Measurements from ENCODE around the gene CDKAL1.

DNA sequence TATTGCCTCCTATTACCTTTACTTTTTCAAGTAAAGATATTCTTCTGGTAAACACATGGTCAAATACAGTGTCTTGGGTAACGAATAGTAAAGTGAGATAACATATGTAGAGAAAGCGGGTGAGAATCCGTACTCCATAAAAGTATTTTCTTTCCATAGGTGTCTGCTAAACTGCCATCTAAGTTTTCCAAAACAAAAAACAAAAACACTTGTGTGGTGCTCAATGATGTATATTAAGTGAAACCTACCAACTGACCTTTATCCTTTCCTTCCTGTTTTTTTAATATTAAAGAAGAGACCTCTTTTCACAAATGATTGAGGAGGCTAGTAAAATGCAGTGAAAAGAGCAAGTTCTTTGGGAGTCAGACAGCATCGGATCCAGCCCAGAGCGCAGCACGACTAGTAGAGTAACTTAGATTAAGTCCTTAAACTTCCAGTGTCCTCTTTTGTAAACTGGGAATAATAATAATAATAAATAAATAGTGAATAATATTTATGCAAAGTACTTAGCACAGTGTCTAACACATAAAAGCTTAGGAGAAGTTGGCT, 437 bp upstream of the CDKAL1 start:
- TF ChIP-seq, protein P1, sequence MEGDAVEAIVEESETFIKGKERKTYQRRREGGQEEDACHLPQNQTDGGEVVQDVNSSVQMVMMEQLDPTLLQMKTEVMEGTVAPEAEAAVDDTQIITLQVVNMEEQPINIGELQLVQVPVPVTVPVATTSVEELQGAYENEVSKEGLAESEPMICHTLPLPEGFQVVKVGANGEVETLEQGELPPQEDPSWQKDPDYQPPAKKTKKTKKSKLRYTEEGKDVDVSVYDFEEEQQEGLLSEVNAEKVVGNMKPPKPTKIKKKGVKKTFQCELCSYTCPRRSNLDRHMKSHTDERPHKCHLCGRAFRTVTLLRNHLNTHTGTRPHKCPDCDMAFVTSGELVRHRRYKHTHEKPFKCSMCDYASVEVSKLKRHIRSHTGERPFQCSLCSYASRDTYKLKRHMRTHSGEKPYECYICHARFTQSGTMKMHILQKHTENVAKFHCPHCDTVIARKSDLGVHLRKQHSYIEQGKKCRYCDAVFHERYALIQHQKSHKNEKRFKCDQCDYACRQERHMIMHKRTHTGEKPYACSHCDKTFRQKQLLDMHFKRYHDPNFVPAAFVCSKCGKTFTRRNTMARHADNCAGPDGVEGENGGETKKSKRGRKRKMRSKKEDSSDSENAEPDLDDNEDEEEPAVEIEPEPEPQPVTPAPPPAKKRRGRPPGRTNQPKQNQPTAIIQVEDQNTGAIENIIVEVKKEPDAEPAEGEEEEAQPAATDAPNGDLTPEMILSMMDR (IDR thresholded peaks at IDR 0.05) = no peak
- no peak for TF ChIP-seq POLR2AphosphoS5 (IDR thresholded peaks at IDR 0.05)
